HG02763 (cell line): ENCODE measurements around the gene EVC2.
"Not testable (repeated sequence)": the region's sequence is repeated elsewhere in the genome, so short reads cannot be mapped to it uniquely, and the experiment has no call there.

Experiments
- ATAC-seq: cut with Tn5 transposase; IDR thresholded peaks from one replicate; pipeline ENCODE4 v1.9.1; 2021; ENCODE audit warnings: mild to moderate bottlenecking, moderate library complexity; ENCODE audit not compliant: unreplicated experiment

The EVC2 gene

DNA sequence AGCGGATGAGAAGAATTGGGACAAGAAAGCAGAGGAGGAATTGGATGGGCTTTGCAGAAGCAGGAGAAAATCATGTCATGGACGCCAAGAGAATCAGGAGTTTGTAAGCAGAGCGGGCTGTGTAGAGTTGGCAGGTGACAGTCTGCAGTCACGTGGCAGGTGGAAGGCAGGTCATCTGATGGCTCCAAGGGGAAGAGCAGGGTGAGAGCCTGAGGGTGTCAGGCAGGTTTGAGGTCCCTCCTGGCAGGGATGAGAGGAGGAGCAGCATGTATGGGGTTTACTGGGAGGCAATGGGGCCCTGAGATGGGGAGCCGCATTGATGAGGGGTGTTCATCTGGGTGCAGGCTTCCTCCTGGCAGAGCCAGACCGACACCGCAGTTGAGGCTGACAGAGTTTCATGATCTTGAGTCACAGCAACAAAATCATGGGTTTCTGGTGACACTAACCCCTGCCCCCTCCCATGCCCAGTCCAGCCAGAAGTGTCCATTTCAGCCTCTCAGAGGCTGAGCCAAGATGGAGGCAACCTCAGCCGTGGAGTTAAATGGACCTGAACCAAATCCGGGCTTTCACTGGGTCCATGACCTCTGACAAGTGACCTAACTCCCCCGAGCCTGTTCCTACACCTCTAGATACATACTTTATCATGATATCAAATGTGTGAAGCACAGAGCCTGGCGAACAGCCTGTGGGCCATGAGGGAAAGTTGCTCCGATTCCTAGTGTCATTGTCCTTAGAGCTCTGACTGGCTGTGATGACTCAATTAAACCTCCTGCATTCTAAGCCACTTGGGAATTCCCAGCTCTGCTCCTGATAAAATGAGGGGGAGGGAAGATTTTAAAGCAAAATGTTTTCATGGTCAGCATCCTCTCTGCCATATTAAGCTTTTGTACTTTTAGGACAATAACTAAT is 38.7 kb upstream of the EVC2 start:
- ATAC-seq = no peak

DNA sequence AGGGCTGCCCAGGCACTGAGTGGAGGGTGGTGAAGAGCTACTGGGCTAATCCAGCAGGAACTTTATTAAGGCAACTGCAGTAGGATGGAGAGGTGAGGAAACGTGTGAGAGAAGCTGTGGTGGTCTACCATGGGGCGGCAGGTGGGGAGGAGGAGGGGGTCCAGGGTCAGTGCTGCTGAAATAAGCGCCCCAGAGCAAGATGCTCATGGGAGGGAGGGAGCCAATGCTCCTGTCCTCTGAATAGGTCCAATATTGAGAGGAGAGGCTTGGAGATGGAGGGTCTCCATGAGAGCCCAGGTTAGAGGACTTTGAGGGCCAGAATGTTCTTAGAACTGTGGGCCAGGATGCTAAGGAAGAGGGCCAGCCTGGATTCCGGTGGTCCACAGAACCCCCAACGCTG is 37.9 kb upstream of the EVC2 start:
- ATAC-seq = no peak

DNA sequence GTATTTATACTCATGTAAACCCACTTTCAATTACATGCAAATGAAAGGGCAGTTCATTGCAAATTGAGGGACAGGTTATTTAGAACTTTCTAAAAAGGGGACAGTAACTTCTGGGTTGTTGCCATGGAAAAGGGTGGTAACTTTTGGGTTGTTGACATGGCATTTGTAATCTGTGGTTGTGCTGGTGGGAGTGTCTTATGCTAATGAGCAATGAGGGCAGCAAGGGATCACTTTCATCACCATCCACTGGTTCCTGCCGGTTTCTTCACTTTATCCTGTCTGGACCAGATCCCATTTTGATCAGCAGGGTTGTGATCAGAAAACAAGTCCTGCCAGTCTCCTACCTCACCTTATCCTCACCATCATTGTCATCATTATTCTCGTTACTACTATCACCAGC is 34.6 kb upstream of the EVC2 start:
- no peak for ATAC-seq

DNA sequence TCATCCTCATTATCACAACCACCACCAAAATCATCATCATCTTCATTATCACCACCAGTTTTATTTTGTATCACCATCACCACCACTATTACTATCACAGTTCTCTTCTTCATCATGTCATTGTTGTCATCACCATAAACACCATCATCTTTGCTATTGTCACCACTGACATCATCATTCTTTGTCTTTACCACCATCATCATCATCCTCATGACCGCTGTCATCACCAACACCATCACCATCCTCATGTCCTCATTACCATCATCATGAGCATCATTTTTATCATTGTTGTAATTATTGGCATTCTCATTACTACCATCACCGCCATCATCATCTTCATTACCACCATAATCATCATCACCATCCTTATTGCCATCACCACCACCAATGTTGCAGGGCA is 34.0 kb upstream of the EVC2 start:
- ATAC-seq = no peak

DNA sequence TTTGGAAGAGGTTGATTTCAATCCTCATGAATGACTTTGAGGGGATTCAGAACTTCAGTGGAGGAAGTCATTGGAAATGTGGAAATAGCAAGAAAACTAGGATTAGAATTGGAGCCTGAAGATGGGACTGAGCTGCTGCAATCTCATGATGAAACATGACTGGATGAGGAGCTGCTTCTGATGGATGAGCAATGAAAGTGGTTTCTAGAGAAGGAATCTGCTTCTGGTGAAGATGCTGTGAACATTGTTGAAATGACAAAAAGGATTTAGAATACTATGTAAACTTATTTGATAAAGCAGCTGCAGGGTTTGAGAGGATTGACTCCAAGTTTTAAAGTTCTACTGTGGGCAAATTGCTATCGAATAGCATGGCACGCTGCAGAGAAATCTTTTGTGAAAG is 29.7 kb upstream of the EVC2 start:
- ATAC-seq = no peak

DNA sequence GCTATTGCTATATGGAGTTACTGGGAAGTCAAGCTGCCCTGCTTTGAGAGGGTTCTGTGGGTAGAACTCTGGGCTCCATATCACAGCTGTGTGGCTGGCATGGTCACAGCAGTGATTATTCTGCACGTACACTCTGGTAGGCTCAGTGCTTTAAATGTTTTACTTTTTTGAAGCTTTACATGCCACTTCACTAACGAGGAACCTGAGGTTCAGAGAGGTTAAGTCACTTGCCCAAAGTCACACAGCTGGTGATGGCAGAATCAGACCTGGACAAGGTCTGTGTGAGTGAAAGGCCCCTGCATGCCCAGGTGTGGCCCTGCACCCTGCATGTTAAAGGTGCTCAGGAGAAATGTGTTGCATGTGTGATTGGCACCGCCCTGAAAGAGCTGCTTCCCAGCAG is 27.1 kb upstream of the EVC2 start:
- ATAC-seq = no peak

DNA sequence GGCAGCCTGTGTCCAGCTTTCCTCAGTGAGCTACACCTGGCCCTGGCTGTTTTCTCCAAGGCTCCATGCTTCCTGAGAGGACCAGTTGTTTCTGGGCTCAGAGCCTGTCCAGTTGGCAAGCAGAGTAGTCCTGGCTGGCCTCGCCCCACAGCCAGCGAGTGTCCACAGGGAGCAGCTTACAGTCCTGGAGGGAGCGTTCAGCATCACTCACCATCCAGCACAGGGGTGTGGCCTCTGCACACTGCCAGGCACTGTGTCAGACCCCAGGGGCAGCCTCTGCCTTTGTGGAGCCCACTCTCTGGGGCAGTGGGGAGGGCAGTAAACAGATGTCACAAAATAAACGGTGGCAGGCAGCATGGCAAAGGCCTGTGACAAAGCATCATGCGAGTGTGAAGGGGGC is 26.5 kb upstream of the EVC2 start:
- ATAC-seq = no peak

DNA sequence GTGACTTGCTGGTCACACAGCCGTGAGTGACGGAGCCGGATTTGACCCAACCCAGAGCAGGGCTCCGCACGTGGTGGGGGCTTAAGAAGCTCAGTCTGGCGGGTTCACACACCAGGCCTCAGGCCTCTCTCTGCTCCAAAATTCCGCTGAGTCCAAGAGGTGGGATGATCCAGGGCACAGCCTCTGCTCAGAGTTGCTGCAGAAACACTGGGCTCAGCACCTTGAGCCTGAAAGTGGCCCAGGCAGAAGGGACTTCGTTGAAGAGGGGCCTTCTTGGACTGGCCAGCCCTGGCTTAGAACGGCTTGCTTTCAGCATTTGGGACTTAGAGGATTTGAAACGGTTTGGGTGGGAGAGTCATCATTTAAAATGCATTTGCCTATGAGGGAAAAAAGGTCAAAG is 23.8 kb upstream of the EVC2 start:
- ATAC-seq = no peak

DNA sequence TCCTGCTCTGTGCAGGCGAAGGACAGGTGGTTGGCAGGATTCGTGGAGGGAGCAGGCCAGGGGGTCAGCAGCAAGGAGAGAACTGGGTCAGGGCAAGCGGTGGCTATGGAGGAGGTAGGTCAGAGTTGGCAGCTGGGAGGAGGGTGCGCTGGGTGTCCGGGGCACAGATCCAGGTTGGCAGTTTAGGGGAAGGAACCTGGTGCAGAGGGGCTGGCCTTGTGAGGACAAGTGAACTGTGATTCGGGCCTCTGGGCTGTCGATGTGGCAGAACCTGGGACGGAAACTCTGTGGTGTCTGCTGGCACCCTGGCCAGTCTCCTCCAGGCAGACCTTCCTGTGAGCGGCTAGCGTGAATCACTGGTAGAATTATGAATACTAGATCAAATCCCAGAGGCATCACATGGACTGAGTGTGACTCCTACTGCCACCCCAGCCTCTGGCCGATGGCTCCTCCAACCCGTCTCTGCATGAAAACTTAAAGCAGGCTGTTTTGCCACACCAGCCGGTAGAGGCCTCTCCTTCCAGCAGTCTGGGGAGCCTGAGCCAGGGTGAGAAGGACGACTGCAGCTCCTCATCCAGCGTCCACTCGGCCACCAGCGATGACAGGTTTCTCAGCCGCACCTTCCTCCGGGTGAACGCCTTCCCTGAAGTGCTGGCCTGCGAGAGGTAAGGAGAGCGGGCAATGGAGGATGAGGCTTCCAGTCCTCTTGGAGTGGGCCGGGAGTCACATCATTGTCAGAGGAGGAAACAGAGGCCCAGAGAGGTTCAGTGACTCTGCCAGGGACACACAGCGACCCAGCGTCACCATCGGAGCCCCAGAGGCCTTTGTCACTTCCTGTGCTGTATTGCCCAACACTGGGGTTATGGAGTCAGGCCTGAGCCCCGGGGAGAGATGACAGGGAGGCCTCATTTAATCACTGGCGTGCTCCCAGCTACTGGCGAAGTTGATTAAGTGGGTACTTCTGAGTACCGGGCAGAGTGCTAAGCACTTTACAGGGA is 22.9 kb upstream of the EVC2 start:
- no peak for ATAC-seq

DNA sequence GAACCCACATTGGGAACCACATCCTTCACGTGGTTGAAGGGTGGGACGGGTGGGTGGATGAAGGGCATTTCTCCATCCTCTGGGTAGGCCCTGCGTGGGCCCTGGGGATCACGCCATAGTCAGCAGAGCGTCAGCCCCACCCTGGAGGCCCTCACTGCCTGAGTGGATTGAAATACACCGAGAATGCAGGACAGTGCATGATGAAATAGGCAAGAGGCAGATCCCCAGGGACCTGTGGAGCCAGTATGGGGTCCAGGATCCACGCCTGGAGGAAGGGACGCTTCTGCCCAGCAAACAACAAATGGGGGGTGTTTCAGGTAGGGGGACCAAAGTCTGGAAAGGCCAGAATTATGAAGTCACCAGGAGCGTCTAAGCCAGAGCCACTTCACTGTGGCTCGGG is 22.1 kb upstream of the EVC2 start:
- ATAC-seq = no peak

DNA sequence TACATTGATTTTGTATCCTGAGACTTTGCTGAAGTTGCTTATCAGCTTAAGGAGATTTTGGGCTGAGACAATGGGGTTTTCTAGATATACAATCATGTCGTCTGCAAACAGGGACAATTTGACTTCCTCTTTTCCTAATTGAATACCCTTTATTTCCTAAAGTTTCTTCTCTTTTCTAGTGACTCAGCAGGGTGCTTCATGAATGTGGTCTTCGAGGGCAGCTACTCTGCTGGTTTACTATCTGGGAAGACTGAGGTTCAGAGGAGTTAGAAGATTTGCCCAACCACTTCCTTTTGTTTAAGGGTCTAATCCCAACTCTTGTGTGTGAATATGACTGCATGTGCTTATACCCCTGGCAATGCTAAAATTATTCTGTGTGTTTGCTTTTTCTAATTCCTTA is 20.1 kb upstream of the EVC2 start:
- not testable (repeated sequence) for ATAC-seq

DNA sequence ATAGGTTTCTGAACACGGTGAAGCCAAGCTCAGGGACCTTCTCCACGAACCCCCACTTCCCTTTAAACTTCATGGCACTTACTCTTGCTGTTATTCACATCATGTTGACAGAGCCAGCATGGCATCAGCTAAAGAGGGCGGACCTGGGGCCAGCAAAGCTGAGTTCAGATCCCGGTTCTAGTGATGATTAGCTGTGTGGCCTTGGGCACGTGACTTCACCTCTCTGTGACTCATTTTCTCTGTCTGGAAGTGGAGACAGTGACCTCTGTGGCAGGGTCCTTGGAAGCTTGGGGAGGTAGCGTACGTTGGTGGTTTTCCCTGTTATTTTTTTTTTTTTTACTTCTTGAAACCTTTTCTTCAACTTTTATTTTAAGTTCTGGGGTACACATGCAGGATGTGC is 16.0 kb upstream of the EVC2 start:
- ATAC-seq = no peak

DNA sequence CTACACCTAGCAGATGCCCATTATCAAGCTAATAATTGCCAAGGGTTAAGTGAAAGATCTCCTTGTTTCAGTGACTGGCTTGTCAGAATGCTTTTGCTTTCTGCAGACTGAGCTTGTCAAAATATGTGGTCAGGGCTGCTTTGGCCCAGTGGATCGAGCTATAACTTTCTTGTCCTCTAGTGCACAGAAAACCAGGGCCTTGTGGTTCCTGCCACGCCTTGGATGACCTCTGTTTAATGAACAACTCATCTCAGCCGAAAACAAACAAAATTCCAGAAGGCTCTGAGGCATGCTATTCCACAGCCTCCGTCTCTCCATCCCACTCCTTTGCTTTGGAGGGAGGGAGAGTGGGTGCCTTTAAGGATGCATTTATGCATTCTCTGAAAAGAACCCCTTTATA is 14.0 kb upstream of the EVC2 start:
- ATAC-seq = no peak

DNA sequence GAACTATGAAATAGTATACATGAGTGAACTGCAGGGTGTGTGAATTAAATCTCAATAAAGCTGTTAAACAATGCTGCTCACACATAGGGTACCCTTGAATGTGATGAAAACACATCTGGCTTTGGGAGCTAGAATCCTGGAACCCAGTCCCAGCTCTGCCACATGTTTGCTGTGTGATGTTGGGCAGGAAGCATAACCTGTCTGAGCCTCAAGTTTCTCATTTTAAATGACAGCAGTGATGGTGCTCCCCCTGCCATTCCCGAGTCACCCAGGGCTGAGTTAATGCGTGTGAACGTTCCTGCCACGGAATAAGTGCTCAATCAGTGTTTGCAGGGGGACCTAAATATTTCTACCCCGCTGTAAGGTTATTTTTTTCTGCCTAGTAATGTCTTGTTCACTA is 13.6 kb upstream of the EVC2 start:
- ATAC-seq = no peak

DNA sequence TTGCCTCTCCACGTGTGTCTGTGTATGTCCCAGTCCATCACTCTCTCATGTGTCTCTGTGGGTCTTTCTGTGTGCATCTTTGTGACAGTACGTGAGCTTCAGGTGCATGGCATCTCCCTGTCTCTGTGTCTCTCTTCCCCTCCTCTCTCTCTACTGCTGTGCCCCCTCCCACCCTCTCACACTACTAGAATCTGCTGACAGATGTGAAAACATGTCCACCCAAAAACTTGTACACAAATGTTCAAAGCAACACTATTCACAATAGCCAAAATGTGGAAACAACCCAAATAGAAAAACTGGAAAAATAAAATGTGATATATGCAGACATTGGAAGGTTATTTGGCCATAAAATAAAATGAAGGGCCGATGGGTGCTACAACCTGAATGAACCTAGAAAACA is 12.6 kb upstream of the EVC2 start:
- no peak for ATAC-seq

DNA sequence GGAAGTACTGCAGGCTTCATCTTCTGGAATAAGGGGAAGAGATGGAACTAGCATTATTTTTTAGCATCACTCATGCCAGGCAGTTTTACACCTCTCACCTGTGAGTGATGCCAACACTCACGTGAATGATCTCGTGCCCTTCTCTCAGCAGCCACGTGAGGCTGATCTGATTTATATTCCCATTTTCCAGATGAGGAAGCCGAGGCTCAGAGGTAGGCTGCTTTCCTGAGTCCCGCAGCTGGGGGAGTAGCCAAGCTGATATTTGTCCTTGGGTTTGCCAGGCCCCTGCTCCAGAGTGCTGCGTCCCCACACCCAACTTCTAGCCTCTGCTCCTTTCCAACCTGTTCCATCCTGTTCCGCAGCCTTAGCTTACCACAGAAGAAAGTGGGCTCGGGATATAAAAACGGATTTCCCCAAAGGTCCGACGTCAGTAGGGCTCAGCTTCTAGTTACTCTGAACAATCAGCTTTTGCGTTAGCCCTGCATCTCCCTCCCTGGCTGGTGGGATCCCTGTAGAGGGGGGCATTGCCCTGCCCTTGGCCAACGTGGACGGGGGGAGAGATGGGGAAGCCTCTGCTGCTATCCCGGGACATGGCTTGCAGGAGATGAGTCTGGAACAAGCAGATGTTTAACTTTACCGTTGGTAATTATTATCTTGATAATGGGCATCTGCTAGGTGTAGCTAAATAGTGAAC is 11.9 kb upstream of the EVC2 start:
- ATAC-seq = no peak

DNA sequence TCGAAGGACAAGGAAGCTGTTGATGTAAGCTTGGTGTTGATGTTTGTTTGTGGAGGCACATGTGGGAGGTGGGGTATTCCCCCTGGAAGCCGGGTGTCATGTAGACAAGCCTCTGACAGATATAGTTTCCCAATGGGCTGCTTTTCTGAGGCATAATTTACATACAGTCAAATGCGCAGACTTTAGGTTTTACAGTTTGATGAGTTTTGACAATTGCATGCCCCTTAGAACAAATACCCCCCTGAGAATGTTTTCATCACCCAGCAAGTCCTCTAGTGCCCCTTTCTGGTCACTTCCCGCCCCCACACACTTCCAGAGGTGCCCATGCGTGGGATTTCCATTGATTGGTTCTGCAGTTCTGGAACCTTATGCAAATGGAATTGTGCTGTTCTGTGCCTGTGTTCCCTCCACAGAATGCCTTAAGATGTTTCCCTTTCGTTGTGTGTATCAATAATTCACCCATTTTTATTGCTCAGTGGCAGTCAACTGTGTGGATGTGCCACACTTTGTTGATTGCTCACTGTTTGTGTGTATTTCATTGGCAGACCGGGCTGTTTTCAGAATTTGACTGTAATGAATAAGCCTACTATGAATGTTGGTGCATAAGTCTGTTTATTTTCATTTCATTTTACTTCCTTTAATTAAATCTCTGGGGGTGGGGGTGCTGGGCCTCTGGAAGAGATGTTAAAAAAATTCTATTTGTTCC is 11.1 kb upstream of the EVC2 start:
- ATAC-seq = no peak

DNA sequence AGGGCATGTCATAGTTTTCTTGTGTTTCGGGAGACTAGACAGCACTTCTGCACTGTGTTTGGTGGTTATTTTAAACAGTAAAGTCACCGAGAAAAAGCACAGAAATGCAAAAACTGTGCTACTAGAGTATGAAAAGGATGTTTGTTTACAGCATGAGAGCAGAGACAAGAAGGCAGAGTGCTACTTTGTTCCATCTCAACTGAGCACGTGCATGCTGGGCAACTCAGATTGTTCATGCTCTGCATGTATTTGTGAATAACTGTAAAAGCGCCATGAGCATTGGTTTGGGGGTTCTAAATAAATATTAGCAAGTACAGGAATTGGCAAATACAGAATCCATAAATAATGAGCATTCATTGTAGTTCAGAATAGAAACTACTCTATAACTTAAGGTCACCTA is 10.1 kb upstream of the EVC2 start:
- no peak for ATAC-seq

DNA sequence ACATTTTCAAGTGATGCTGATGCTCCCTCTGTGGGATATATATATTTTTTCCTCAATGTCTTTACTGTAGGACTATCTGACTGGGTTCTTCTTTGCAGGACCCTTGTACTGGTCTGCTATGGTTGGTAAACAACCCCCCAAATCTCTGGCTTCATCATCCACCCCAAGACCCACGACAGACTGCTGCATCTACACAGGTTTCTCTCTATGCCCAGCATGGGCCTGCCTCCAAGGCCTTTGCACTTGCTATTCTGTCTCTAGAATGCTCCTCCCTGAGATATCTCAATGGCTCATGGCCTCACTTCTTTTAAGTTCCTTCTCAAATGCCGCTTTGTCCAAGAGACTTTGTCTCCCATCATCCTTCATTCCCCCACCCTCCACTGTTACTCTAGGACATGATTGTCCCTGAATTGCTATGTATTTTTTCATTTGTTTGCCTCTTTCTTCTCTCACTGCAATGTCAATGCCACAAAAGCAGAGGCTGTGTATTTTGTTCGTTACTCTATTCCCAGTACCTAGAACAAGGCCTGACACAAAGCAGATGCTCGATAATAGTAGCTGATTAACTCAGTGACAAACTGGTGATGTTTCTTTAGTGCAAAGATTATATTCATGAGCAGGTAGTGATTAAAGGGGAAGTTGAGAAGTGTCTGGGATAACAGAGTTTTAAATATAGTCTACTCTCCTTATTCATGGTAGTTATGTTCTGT is 9.2 kb upstream of the EVC2 start:
- ATAC-seq = no peak

DNA sequence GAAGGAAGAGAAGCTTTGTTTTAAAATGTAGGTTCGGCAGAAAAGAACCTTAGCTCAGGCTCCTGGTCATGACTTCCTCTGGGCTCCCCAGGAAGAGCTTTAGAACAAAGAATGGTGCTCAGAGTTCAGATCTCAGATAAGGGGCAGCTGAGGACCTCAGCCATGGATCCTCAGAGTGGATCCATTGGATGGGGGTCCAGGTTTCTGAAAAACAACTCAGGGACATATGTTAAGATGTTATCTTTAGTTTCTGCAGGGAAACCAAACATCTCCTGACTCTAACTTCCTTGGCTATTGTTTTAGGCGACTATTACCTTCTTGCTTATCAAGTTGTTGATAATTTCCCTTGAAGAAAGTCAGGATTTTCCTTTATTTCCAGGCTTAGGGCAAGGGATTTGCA is 8.0 kb upstream of the EVC2 start:
- no peak for ATAC-seq
